ENCODE measurements around the gene L3MBTL4. TPM values are rescaled to one million over a fixed set of nuclear protein-coding genes. Genes with fewer than 3 reads are reported as not detected.

L3MBTL4 gene
- total RNA-seq, 2 donors from 2014 or later = 4.6 to 7.2 TPM

DNA sequence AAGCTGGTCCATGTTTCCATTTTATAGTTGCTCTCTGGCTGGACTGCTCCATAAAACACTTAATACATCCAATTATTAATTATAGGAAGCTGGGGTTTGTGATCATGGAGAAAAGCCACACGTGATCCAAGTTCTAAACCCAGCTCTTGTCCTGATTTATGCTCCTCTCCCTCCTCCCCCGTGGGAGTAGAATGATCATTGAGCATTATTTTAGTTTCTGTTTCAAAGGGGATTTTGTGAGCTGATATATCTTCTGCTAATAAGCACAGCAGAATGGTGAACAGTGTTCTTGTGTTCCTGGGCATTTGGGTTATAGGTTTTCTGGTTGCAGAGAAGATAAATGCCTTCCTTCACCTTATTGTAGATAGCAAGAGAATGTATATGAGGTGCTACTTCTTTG lies 383.7 kb downstream of the L3MBTL4 start:
- no peaks in the 10 kb centered on the region for H3K36me3 ChIP-seq (ENCODE audit: control insufficient read depth, insufficient read depth, low read length)
- Mint-ChIP-seq H3K4me3 (no peak overlapping the region), H3K4me1 (peaks cover 11% of the 10 kb centered on the region), H3K36me3 (ENCODE audit: low read depth) (no peaks in the 10 kb centered on the region), H3K27ac (no peak overlapping the region), H3K27me3 (ENCODE audit: insufficient read depth) (peaks cover 3% of the 10 kb centered on the region), H3K9me3 (peaks cover 18% of the 10 kb centered on the region)
- H3K9me3 ChIP-seq (ENCODE audit: control insufficient read depth, low read length) = peaks cover 10% of the 10 kb centered on the region
- no peak for DNase-seq
- no peak overlapping the region for H3K9ac ChIP-seq (ENCODE audit: extremely low read depth, low read length, poor library complexity, severe bottlenecking)
- no peak overlapping the region for H3K27ac ChIP-seq (ENCODE audit: low read depth, low read length)
- WGBS, 2 experiments (ENCODE audit: insufficient coverage in 1 of 2, insufficient read length in 1 of 2) = 100% methylated on average over 2 of the region's 2 CpGs; no CpG with 5 or more reads in 1 of the 2 experiments
- H3K27me3 ChIP-seq (ENCODE audit: control insufficient read depth, insufficient read depth, low read length, poor library complexity, severe bottlenecking) = no peaks in the 10 kb centered on the region
- TF ChIP-seq, protein P1, sequence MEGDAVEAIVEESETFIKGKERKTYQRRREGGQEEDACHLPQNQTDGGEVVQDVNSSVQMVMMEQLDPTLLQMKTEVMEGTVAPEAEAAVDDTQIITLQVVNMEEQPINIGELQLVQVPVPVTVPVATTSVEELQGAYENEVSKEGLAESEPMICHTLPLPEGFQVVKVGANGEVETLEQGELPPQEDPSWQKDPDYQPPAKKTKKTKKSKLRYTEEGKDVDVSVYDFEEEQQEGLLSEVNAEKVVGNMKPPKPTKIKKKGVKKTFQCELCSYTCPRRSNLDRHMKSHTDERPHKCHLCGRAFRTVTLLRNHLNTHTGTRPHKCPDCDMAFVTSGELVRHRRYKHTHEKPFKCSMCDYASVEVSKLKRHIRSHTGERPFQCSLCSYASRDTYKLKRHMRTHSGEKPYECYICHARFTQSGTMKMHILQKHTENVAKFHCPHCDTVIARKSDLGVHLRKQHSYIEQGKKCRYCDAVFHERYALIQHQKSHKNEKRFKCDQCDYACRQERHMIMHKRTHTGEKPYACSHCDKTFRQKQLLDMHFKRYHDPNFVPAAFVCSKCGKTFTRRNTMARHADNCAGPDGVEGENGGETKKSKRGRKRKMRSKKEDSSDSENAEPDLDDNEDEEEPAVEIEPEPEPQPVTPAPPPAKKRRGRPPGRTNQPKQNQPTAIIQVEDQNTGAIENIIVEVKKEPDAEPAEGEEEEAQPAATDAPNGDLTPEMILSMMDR (conservative IDR thresholded peaks at IDR 0.05) = no peak
- H3K4me1 ChIP-seq (ENCODE audit: control insufficient read depth, insufficient read depth, low read length) = peaks cover 3% of the 10 kb centered on the region
- H3K4me3 ChIP-seq (ENCODE audit: low read length) = no peak overlapping the region

DNA sequence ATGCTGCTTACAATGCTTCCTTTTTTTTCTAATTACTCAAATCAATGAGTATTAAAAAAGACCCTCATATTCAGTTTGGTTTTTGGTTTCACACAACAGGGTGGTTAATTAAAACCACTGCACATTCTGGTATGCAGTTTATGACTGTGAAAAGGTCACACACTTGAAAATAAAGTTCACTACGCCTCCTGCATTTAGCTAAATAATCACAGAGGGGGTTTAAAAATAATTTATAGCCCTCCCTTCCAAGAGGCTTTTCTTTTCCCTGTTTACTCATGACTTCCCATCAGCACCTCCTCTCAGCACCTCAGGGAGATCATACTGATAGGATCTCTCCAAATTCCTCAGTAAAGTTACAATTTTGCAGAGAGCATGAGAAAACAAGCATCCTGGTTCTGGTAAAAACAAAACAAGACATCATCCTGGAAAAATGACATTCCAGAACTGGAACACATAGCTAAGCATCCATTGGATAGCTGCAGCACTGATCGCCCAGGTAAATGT lies 389.9 kb downstream of the L3MBTL4 start:
- Histone ChIP-seq H3K9ac (ENCODE audit: extremely low read depth, low read length, poor library complexity, severe bottlenecking) (no peak overlapping the region), H3K27ac (ENCODE audit: low read depth, low read length) (no peak overlapping the region), H3K36me3 (ENCODE audit: control insufficient read depth, insufficient read depth, low read length) (no peaks in the 10 kb centered on the region), H3K9me3 (ENCODE audit: control insufficient read depth, low read length) (peaks cover 5% of the 10 kb centered on the region), H3K4me1 (ENCODE audit: control insufficient read depth, insufficient read depth, low read length) (peaks cover 18% of the 10 kb centered on the region), H3K4me3 (ENCODE audit: low read length) (no peak overlapping the region), H3K27me3 (ENCODE audit: control insufficient read depth, insufficient read depth, low read length, poor library complexity, severe bottlenecking) (no peaks in the 10 kb centered on the region)
- 79 to 100% methylated on average over 1 to 2 of the region's 2 CpGs for WGBS, 2 experiments (ENCODE audit: insufficient coverage in 1 of 2, insufficient read length in 1 of 2)
- H3K9me3 Mint-ChIP-seq = peaks cover 15% of the 10 kb centered on the region
- peaks cover 34% of the 10 kb centered on the region for H3K4me1 Mint-ChIP-seq
- TF ChIP-seq, protein P1 (conservative IDR thresholded peaks at IDR 0.05) = no peak
- no peaks in the 10 kb centered on the region for H3K36me3 Mint-ChIP-seq (ENCODE audit: low read depth)
- DNase-seq = no peak
- no peak overlapping the region for H3K4me3 Mint-ChIP-seq
- peaks cover 20% of the 10 kb centered on the region for H3K27me3 Mint-ChIP-seq (ENCODE audit: insufficient read depth)
- no peak overlapping the region for H3K27ac Mint-ChIP-seq

DNA sequence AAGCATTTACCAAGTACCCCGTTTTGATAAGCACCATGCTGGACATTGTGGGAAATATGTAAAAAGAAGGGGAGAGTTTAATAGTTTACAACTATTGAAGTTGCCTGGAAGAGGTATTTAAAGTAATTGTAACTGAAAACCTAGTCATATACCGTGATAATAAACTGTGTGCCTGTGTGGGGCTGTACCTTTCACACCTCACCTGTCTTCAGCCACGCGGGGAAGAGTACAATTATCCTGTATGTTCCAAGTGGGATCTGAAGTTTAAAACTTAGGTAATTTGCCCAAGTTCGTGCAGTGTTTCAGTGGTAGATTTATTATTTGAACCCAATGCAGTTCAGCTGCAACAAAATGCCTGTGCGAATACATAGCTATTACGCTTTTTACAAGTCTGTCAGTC lies 391.2 kb downstream of the L3MBTL4 start:
- no peak overlapping the region for H3K27ac ChIP-seq (ENCODE audit: low read depth, low read length)
- no peaks in the 10 kb centered on the region for H3K27me3 ChIP-seq (ENCODE audit: control insufficient read depth, insufficient read depth, low read length, poor library complexity, severe bottlenecking)
- peaks cover 30% of the 10 kb centered on the region for H3K4me1 Mint-ChIP-seq
- 85 to 91% methylated on average over 5 to 7 of the region's 7 CpGs for WGBS, 2 experiments (ENCODE audit: insufficient coverage in 1 of 2, insufficient read length in 1 of 2)
- peaks cover 5% of the 10 kb centered on the region for H3K9me3 ChIP-seq (ENCODE audit: control insufficient read depth, low read length)
- H3K4me1 ChIP-seq (ENCODE audit: control insufficient read depth, insufficient read depth, low read length) = peaks cover 18% of the 10 kb centered on the region
- no peak overlapping the region for H3K27ac Mint-ChIP-seq
- H3K36me3 Mint-ChIP-seq (ENCODE audit: low read depth) = no peaks in the 10 kb centered on the region
- H3K9ac ChIP-seq (ENCODE audit: extremely low read depth, low read length, poor library complexity, severe bottlenecking) = no peak overlapping the region
- no peaks in the 10 kb centered on the region for H3K36me3 ChIP-seq (ENCODE audit: control insufficient read depth, insufficient read depth, low read length)
- peaks cover 18% of the 10 kb centered on the region for H3K27me3 Mint-ChIP-seq (ENCODE audit: insufficient read depth)
- H3K9me3 Mint-ChIP-seq = peaks cover 15% of the 10 kb centered on the region
- no peak overlapping the region for H3K4me3 ChIP-seq (ENCODE audit: low read length)
- no peak for DNase-seq
- TF ChIP-seq, protein P1 (conservative IDR thresholded peaks at IDR 0.05) = no peak
- H3K4me3 Mint-ChIP-seq = no peak overlapping the region
